CD14-positive monocyte (primary cell): ENCODE data around the gene CDK11B. TPM values are rescaled to one million over a fixed set of nuclear protein-coding genes. Genes with fewer than 3 reads are reported as not detected.
A peak's percentile ranks its signal among the peaks of the same experiment; 100 is the strongest.
"Not testable (repeated sequence)": the region's sequence is repeated elsewhere in the genome, so short reads cannot be mapped to it uniquely, and the experiment has no call there.

Experiments used
- DNase-seq, 3 donors: peaks; one replicate each; pipeline ENCODE4 v3.0.0-alpha.2; 2011 to 2022
- H2AFZ ChIP-seq: 2 replicates; pipeline ENCODE4 v1.6.0; 2012; ENCODE audit warnings: mild to moderate bottlenecking, low read depth, low read length, inconsistent platforms; ENCODE audit not compliant: insufficient read depth, poor library complexity, severe bottlenecking
- H3K27ac ChIP-seq, 2 donors: 1 replicate in 1 of 2; 2 replicates in 1 of 2; pipeline ENCODE4 v1.5.1; 2012 to 2013; ENCODE audit warnings: low read length in 2 of 2, control low read depth in 1 of 2, inconsistent platforms in 1 of 2, low read depth in 1 of 2, mild to moderate bottlenecking in 1 of 2
- H3K27me3 ChIP-seq, 2 donors: one replicate each; pipeline versions ENCODE4 v1.6.0 to v1.6.1; 2011 to 2013; ENCODE audit warnings: low read length in 2 of 2; ENCODE audit not compliant: control insufficient read depth in 2 of 2, insufficient read depth in 2 of 2
- H3K36me3 ChIP-seq, 2 donors: replicated peaks in 1 of 2; 1 replicate in 1 of 2; 2 replicates in 1 of 2; pipeline versions ENCODE4 v1.5.1 to v1.6.1; 2012 to 2013; ENCODE audit warnings: low read length in 2 of 2, control low read depth in 1 of 2, inconsistent platforms in 1 of 2, mild to moderate bottlenecking in 1 of 2; ENCODE audit not compliant: insufficient read depth in 2 of 2, control insufficient read depth in 1 of 2
- H3K4me1 ChIP-seq, 2 donors: 1 replicate in 1 of 2; 2 replicates in 1 of 2; pipeline versions ENCODE4 v1.5.1 to v1.6.1; 2012 to 2013; ENCODE audit warnings: low read length in 2 of 2, control low read depth in 1 of 2, inconsistent platforms in 1 of 2, mild to moderate bottlenecking in 1 of 2, moderate library complexity in 1 of 2; ENCODE audit not compliant: insufficient read depth in 2 of 2, control insufficient read depth in 1 of 2
- H3K4me2 ChIP-seq: replicated peaks from 2 replicates; pipeline ENCODE3; 2012; ENCODE audit warnings: low read length, moderate library complexity, mild to moderate bottlenecking; ENCODE audit not compliant: poor library complexity, severe bottlenecking; ENCODE audit errors: extremely low read depth
- H3K4me3 ChIP-seq, 3 experiments: fragments of 200-600 bp in 1 of 3; sonication (generic) in 1 of 3; replicated peaks in 1 of 3; 1 replicate in 2 of 3; 2 replicates in 1 of 3; pipeline ENCODE4 v1.5.1; 2011 to 2013; ENCODE audit warnings: low read length in 3 of 3, mild to moderate bottlenecking in 3 of 3, control low read depth in 2 of 3, low read depth in 2 of 3, inconsistent platforms in 1 of 3, moderate library complexity in 1 of 3
- H3K79me2 ChIP-seq: 2 replicates; pipeline ENCODE4 v1.6.0; 2012; ENCODE audit warnings: mild to moderate bottlenecking, control low read depth, inconsistent platforms, low read length, moderate library complexity; ENCODE audit not compliant: insufficient read depth
- H3K9ac ChIP-seq: 2 replicates; pipeline ENCODE4 v1.6.0; 2017; ENCODE audit warnings: low read length, mild to moderate bottlenecking; ENCODE audit not compliant: insufficient read depth, poor library complexity, severe bottlenecking
- H3K9me3 ChIP-seq, 2 donors: replicated peaks in 1 of 2; 1 replicate in 1 of 2; 2 replicates in 1 of 2; pipeline versions ENCODE4 v1.5.1 to v1.6.1; 2012 to 2013; ENCODE audit warnings: low read length in 2 of 2, control low read depth in 1 of 2; ENCODE audit not compliant: control insufficient read depth in 1 of 2, insufficient read depth in 1 of 2
- H4K20me1 ChIP-seq: 2 replicates; pipeline ENCODE4 v1.6.0; 2012; ENCODE audit warnings: mild to moderate bottlenecking, low read length, control low read depth, moderate library complexity; ENCODE audit not compliant: insufficient read depth
- H3K27ac Mint-ChIP-seq, 7 donors: one replicate each; pipeline ENCODE4 v1.8.0; 2020; ENCODE audit warnings: mild to moderate bottlenecking in 7 of 7, mixed read lengths in 7 of 7, moderate library complexity in 6 of 7, inconsistent platforms in 2 of 7
- H3K27me3 Mint-ChIP-seq, 3 donors: one replicate each; pipeline ENCODE4 v1.8.0; 2021 to 2022; ENCODE audit warnings: low read depth in 3 of 3, mild to moderate bottlenecking in 3 of 3, mixed read lengths in 3 of 3, moderate library complexity in 3 of 3, inconsistent platforms in 1 of 3
- H3K36me3 Mint-ChIP-seq, 2 donors: one replicate each; pipeline ENCODE4 v1.8.0; 2020; ENCODE audit warnings: mixed read lengths in 2 of 2, inconsistent platforms in 1 of 2, mild to moderate bottlenecking in 1 of 2
- H3K4me1 Mint-ChIP-seq: one replicate; pipeline ENCODE4 v1.8.0; 2020; ENCODE audit warnings: mild to moderate bottlenecking, mixed read lengths
- H3K4me3 Mint-ChIP-seq, 2 donors: one replicate each; pipeline ENCODE4 v1.8.0; 2020; ENCODE audit warnings: mild to moderate bottlenecking in 2 of 2, mixed read lengths in 2 of 2, moderate library complexity in 1 of 2
- H3K9me3 Mint-ChIP-seq, 7 donors: one replicate each; pipeline ENCODE4 v1.8.0; 2020 to 2022; ENCODE audit warnings: mixed read lengths in 7 of 7, mild to moderate bottlenecking in 6 of 7, moderate library complexity in 6 of 7, inconsistent platforms in 2 of 7
- WGBS: methylation state at CpG from one replicate; pipeline ENCODE4 v1.1.5; 2013; ENCODE audit warnings: missing lambda C conversion rate; ENCODE audit not compliant: insufficient coverage; 5-methylcytosine and 5-hydroxymethylcytosine counted together
- intact Hi-C, 2 donors: fragments of 100-400 bp; cut with micrococcal nuclease; formaldehyde crosslinking; loops; one replicate each; pipeline versions ENCODE4 v1.15.0 to v1.15.1; 2023
- polyA plus RNA-seq, 3 donors: library from polyadenylated mRNA; depleted of rRNA in 1 of 3; unstranded in 2 of 3; stranded (reverse) in 1 of 3; fragments of 300-500 nt in 2 of 3; fragments of >200 nt in 1 of 3; fragmentation: Illumina TruSeq in 2 of 3; gene quantifications; 1 replicate in 2 of 3; 2 replicates in 1 of 3; pipeline ENCODE4 v1.2.3, GENCODE V29; 2012 to 2021

Gene CDK11B
- polyA plus RNA-seq, 3 donors = 2.5 to 12.7 (median 6.6) TPM

- H3K36me3 ChIP-seq, H3K27ac ChIP-seq, H3K27me3 Mint-ChIP-seq, H3K9me3 ChIP-seq, DNase-seq, H3K79me2 ChIP-seq, H3K4me3 Mint-ChIP-seq, H3K4me3 ChIP-seq, H3K36me3 Mint-ChIP-seq, H3K9ac ChIP-seq, H3K4me1 Mint-ChIP-seq, H3K27me3 ChIP-seq, H2AFZ ChIP-seq, H4K20me1 ChIP-seq, H3K9me3 Mint-ChIP-seq, H3K4me2 ChIP-seq: not testable (repeated sequence)
- WGBS = 98% methylated on average over 8 of the region's 23 CpGs
- peak overlapping the region in 2 of 7 donors; percentile 5 to 7 for H3K27ac Mint-ChIP-seq
- H3K4me1 ChIP-seq = peaks cover 11% of the 10 kb centered on the region in 2 donors
- intact Hi-C loops = loop anchor here (10.0 kb wide), 1 partner anchor 48 kb away; no protein-coding TSS in a partner anchor
Measured at GRCh38 chr1:1696431-1697357, 37.9 kb upstream of the CDK11B start.

- WGBS = 0% methylated on average over 23 of the region's 98 CpGs
- peak within 1 kb of the TSS; percentile 58 to 63 for H3K4me3 Mint-ChIP-seq
- not testable (repeated sequence) for H4K20me1 ChIP-seq, H3K27me3 Mint-ChIP-seq, H3K36me3 Mint-ChIP-seq, H3K9me3 Mint-ChIP-seq, H3K36me3 ChIP-seq, H3K27me3 ChIP-seq, H3K9me3 ChIP-seq, H3K4me2 ChIP-seq, H3K4me1 Mint-ChIP-seq, H2AFZ ChIP-seq
- Histone ChIP-seq H3K4me3 (peak within 1 kb of the TSS; percentile 48 to 72 (median 68)), H3K27ac (peak within 1 kb of the TSS; percentile 80 to 82), H3K9ac (peak within 1 kb of the TSS; percentile 81), H3K4me1 (peaks cover 11% of the 10 kb centered on the region in 2 donors), H3K79me2 (peaks cover 10% of the 10 kb centered on the region)
- peak; percentile 89 to 97 (median 95) for DNase-seq
- H3K27ac Mint-ChIP-seq = peak within 1 kb of the TSS; percentile 84 to 95 (median 91)
- intact Hi-C loops = loop anchor here (10.0 kb wide), 1 partner anchor 52 kb away; no protein-coding TSS in a partner anchor
Measured at GRCh38 chr1:1692714-1693647, 34.2 kb upstream of the CDK11B start, which contains the start of gene SLC35E2B. SLC35E2B (minus strand) TSS chr1:1692795; CDS start chr1:1676699, 16,096 bp downstream.

- H3K9me3 Mint-ChIP-seq, H3K36me3 ChIP-seq, H3K27me3 ChIP-seq, H2AFZ ChIP-seq, H3K4me1 Mint-ChIP-seq, H3K9me3 ChIP-seq, H3K4me2 ChIP-seq, H4K20me1 ChIP-seq, H3K27me3 Mint-ChIP-seq: not testable (repeated sequence)
- DNase-seq = peak; percentile 30 to 51 (median 36)
- peaks cover 11 to 12% of the 10 kb centered on the region in 2 donors for H3K4me1 ChIP-seq
- intact Hi-C loops = loop anchor here (10.0 kb wide), 1 partner anchor 52 kb away; no protein-coding TSS in a partner anchor
- H3K36me3 Mint-ChIP-seq = peaks cover 5 to 13% of the 10 kb centered on the region in 2 donors
- peak overlapping the region; percentile 48 to 82 for H3K27ac ChIP-seq
- 0% methylated on average over 19 of the region's 45 CpGs for WGBS
- peak overlapping the region in 4 of 7 donors; percentile 38 to 84 (median 70) for H3K27ac Mint-ChIP-seq
- H3K79me2 ChIP-seq = peaks cover 17% of the 10 kb centered on the region
- peak overlapping the region; percentile 81 for H3K9ac ChIP-seq
- peak overlapping the region; percentile 48 to 72 (median 68) for H3K4me3 ChIP-seq
- peak overlapping the region; percentile 58 to 63 for H3K4me3 Mint-ChIP-seq
Measured at GRCh38 chr1:1692324-1692713, 33.5 kb upstream of the CDK11B start.

GRCh38 chr1:1691443-1691842 lies 32.6 kb upstream of the CDK11B start:
- H3K36me3 ChIP-seq, DNase-seq, H3K4me3 Mint-ChIP-seq, H3K27ac ChIP-seq, H3K9me3 Mint-ChIP-seq, H3K4me1 Mint-ChIP-seq, H3K4me2 ChIP-seq, H2AFZ ChIP-seq, H3K27ac Mint-ChIP-seq, H3K27me3 ChIP-seq, H3K27me3 Mint-ChIP-seq, H3K9ac ChIP-seq, H3K9me3 ChIP-seq: not testable (repeated sequence)
- no CpG with 5 or more reads among the region's 16 CpGs for WGBS
- H3K36me3 Mint-ChIP-seq = peaks cover 5 to 13% of the 10 kb centered on the region in 2 donors
- Histone ChIP-seq H4K20me1 (peaks cover 10% of the 10 kb centered on the region), H3K4me3 (peak overlapping the region in 2 of 3 experiments; percentile 21 to 47), H3K4me1 (peaks cover 20 to 21% of the 10 kb centered on the region in 2 donors), H3K79me2 (peaks cover 24% of the 10 kb centered on the region)
- intact Hi-C loops = loop anchor here (10.0 kb wide), 1 partner anchor 53 kb away; no protein-coding TSS in a partner anchor
